IMR-90 (cell line): Measurements from ENCODE around the gene TRIM10. TPM values are rescaled to one million over a fixed set of nuclear protein-coding genes. Genes with fewer than 3 reads are reported as not detected.
A peak's percentile ranks its signal among the peaks of the same experiment; 100 is the strongest.

Source experiments
- ATAC-seq: fragments of 200-7000 bp; cut with Tn5 transposase; 2 replicates; pipeline ENCODE4 v1.9.1; 2020; ENCODE audit warnings: low read depth, mild to moderate bottlenecking, moderate library complexity
- BruUV-seq: library from RNA; stranded (reverse); fragments of 400-500 nt; replicated peaks from 2 replicates; lab custom pipeline; 2021; lab: Mats Ljungman, UMichigan
- CTCF ChIA-PET: fragments of 300-600 bp; formaldehyde crosslinking; extraction: SDS; loops from one replicate; lab custom pipeline; 2021; ENCODE audit warnings: antibody characterized with exemption; lab: Yijun Ruan, JAX
- POLR2A ChIA-PET: fragments of 300-600 bp; sonication (Branson Sonifier 250); formaldehyde crosslinking; loops from one replicate; lab custom pipeline; 2022; ENCODE audit warnings: antibody characterized with exemption; ENCODE audit not compliant: unreplicated experiment; lab: Charles Lee
- DNase-seq: peaks from one replicate; pipeline ENCODE4 v3.0.0; 2013
- H2AFZ ChIP-seq: replicated peaks from 2 replicates; pipeline ENCODE3; 2013; ENCODE audit warnings: low read length, mild to moderate bottlenecking; ENCODE audit not compliant: poor library complexity
- H2AK5ac ChIP-seq: 2 replicates; pipeline ENCODE4 v1.6.1; 2013; ENCODE audit warnings: low read depth, low read length, inconsistent platforms
- H2AK9ac ChIP-seq: replicated peaks from 2 replicates; pipeline ENCODE3; 2013; ENCODE audit warnings: mild to moderate bottlenecking, low read depth, low read length, moderate library complexity; ENCODE audit not compliant: poor library complexity
- H2BK120ac ChIP-seq: 2 replicates; pipeline ENCODE4 v1.6.1; 2013; ENCODE audit warnings: low read depth, low read length, inconsistent platforms
- H2BK15ac ChIP-seq: 3 replicates; pipeline ENCODE4 v1.6.1; 2013; ENCODE audit warnings: low read depth, low read length, inconsistent platforms
- H2BK20ac ChIP-seq: 2 replicates; pipeline ENCODE4 v1.6.1; 2013; ENCODE audit warnings: low read depth, mild to moderate bottlenecking, inconsistent platforms, low read length, moderate library complexity
- H2BK5ac ChIP-seq: 2 replicates; pipeline ENCODE4 v1.6.1; 2013; ENCODE audit warnings: mild to moderate bottlenecking, low read depth, low read length, inconsistent platforms; ENCODE audit not compliant: poor library complexity, severe bottlenecking
- H3K14ac ChIP-seq: replicated peaks from 2 replicates; pipeline ENCODE4 v1.6.1; 2013; ENCODE audit warnings: low read depth, low read length, inconsistent platforms
- H3K18ac ChIP-seq: 2 replicates; pipeline ENCODE4 v1.6.1; 2013; ENCODE audit warnings: low read depth, low read length, control low read depth
- H3K23ac ChIP-seq: 2 replicates; pipeline ENCODE4 v1.6.1; 2013; ENCODE audit warnings: low read depth, low read length, inconsistent platforms
- H3K27ac ChIP-seq: 2 replicates; pipeline ENCODE4 v1.5.1; 2013; ENCODE audit warnings: mild to moderate bottlenecking, control low read depth, low read length; ENCODE audit not compliant: insufficient read depth
- H3K27me3 ChIP-seq: 2 replicates; pipeline ENCODE4 v1.6.1; 2013; ENCODE audit warnings: low read length; ENCODE audit not compliant: control insufficient read depth, insufficient read depth
- H3K36me3 ChIP-seq: 2 replicates; pipeline ENCODE4 v1.6.1; 2013; ENCODE audit warnings: low read length, mixed read lengths; ENCODE audit not compliant: control insufficient read depth, insufficient read depth
- H3K4ac ChIP-seq: 2 replicates; pipeline ENCODE4 v1.6.1; 2013; ENCODE audit warnings: low read depth, low read length, inconsistent platforms
- H3K4me1 ChIP-seq: 2 replicates; pipeline ENCODE4 v1.6.1; 2013; ENCODE audit warnings: low read length, mixed read lengths; ENCODE audit not compliant: control insufficient read depth, insufficient read depth
- H3K4me2 ChIP-seq: 2 replicates; pipeline ENCODE4 v1.6.1; 2013; ENCODE audit warnings: low read depth, mild to moderate bottlenecking, control low read depth, low read length, moderate library complexity
- H3K4me3 ChIP-seq: 2 replicates; pipeline ENCODE4 v1.5.1; 2013; ENCODE audit warnings: low read depth, mild to moderate bottlenecking, control low read depth, low read length, moderate library complexity; ENCODE audit not compliant: insufficient read depth
- H3K56ac ChIP-seq: 2 replicates; pipeline ENCODE4 v1.6.1; 2013; ENCODE audit warnings: low read length, inconsistent platforms; ENCODE audit not compliant: insufficient read depth; ENCODE audit errors: extremely low read depth
- H3K79me1 ChIP-seq, 2 experiments: 2 replicates each; pipeline ENCODE4 v1.6.1; 2013; ENCODE audit warnings: low read length in 2 of 2, inconsistent platforms in 1 of 2, low read depth in 1 of 2
- H3K9ac ChIP-seq: 2 replicates; pipeline ENCODE4 v1.6.1; 2013; ENCODE audit warnings: low read depth, low read length, control low read depth
- H3K9me1 ChIP-seq: 2 replicates; pipeline ENCODE4 v1.6.1; 2013; ENCODE audit warnings: low read length, inconsistent platforms; ENCODE audit not compliant: insufficient read depth
- H3K9me3 ChIP-seq: 2 replicates; pipeline ENCODE4 v1.6.1; 2013; ENCODE audit warnings: low read length; ENCODE audit not compliant: control insufficient read depth, insufficient read depth
- H4K20me1 ChIP-seq: 2 replicates; pipeline ENCODE4 v1.6.1; 2013; ENCODE audit warnings: low read length, inconsistent platforms; ENCODE audit not compliant: insufficient read depth
- H4K5ac ChIP-seq: 2 replicates; pipeline ENCODE4 v1.6.1; 2013; ENCODE audit warnings: mild to moderate bottlenecking, low read depth, low read length, control low read depth
- H4K8ac ChIP-seq, 2 experiments: 2 replicates each; pipeline ENCODE4 v1.6.1; 2013; ENCODE audit warnings: low read depth in 2 of 2, low read length in 2 of 2, control low read depth in 1 of 2, inconsistent platforms in 1 of 2
- H4K91ac ChIP-seq: 2 replicates; pipeline ENCODE4 v1.6.1; 2013; ENCODE audit warnings: low read depth, low read length, inconsistent platforms; ENCODE audit not compliant: insufficient read depth
- RFX5 ChIP-seq: IDR thresholded peaks from 2 replicates; pipeline ENCODE4 v1.8.0; 2012; ENCODE audit warnings: low read depth, mild to moderate bottlenecking, low read length, moderate library complexity
- USF2 ChIP-seq: fragments of 150-350 bp; IDR thresholded peaks from 2 replicates; pipeline ENCODE4 v1.6.1; 2017; ENCODE audit warnings: mild to moderate bottlenecking, antibody characterized with exemption, low read length, low read depth
- WGBS, 2 experiments: methylation state at CpG; one replicate each; pipeline versions ENCODE4 v1.1.5 to v1.1.7; 2013; ENCODE audit warnings: missing lambda C conversion rate in 2 of 2; ENCODE audit not compliant: insufficient read length in 1 of 2; ENCODE audit errors: extremely low coverage in 2 of 2; 5-methylcytosine and 5-hydroxymethylcytosine counted together
- dilution Hi-C: fragments of 300-500 bp; cut with HindIII; formaldehyde crosslinking; loops from one replicate; pipeline ENCODE4 v1.14.3; 2018; ENCODE audit warnings: low sequenced_read_pairs; ENCODE audit not compliant: unreplicated experiment
- in situ Hi-C: fragments of 300-500 bp; cut with MboI; formaldehyde crosslinking; loops from 3 replicates; pipeline ENCODE4 v1.14.3; 2019; ENCODE audit warnings: low sequenced_read_pairs, inconsistent platforms, mixed read lengths
- intact Hi-C: fragments of 100-400 bp; cut with micrococcal nuclease; formaldehyde crosslinking; loops from 2 replicates; pipeline ENCODE4 v1.10.0; 2022
- polyA plus RNA-seq, 3 experiments: library from polyadenylated mRNA; depleted of rRNA; stranded (reverse); fragments of >200 nt; gene quantifications; 2 replicates each; pipeline ENCODE4 v1.2.3, GENCODE V29; 2012; ENCODE audit warnings: low replicate concordance in 1 of 3
- total RNA-seq: library from RNA; depleted of rRNA; stranded (reverse); fragments of >200 nt; gene quantifications from 2 replicates; pipeline ENCODE4 v1.2.3, GENCODE V29; 2012

Gene TRIM10
- total and polyA plus RNA-seq, 2 of the 4 experiments (the other 2 are of a cell fraction), result not detected

- intact Hi-C loops (no loop called here), in situ Hi-C loops (no loop called here), dilution Hi-C loops (no loop called here)
- no peak overlapping the region for H3K56ac ChIP-seq
- H2AK5ac ChIP-seq, result no peak overlapping the region
- H3K27ac ChIP-seq, result no peak overlapping the region
- H4K20me1 ChIP-seq, result no peaks in the 10 kb centered on the region
- ChIA-PET POLR2A (no interaction called here), CTCF (no interaction called here)
- H3K4me2 ChIP-seq, result no peak overlapping the region
- H3K9me3 ChIP-seq, result 0 out of 2 replicates have a peak, but pooled peaks cover 2% of the 10 kb centered on the region
- no peak overlapping the region for H4K91ac ChIP-seq
- no peak overlapping the region for H3K14ac ChIP-seq
- H3K18ac ChIP-seq, result no peak overlapping the region
- DNase-seq (no peak), ATAC-seq (no peak)
- H2AK9ac ChIP-seq, result peak overlapping the region; percentile 52
- H3K27me3 ChIP-seq, result no peaks in the 10 kb centered on the region
- no peak overlapping the region for H2BK5ac ChIP-seq
- no TSS peak for BruUV-seq
- no peak overlapping the region for H2BK20ac ChIP-seq
- H3K23ac ChIP-seq, result no peak overlapping the region
- H4K8ac ChIP-seq, result no peak overlapping the region
- H3K4ac ChIP-seq, result no peak overlapping the region
- no peak overlapping the region for H2BK15ac ChIP-seq
- H2BK120ac ChIP-seq, result no peak overlapping the region
- peaks cover 26% of the 10 kb centered on the region for H3K36me3 ChIP-seq
- no peaks in the 10 kb centered on the region for H3K9me1 ChIP-seq
- no peak overlapping the region for H3K4me3 ChIP-seq
- H3K9ac ChIP-seq, result no peak overlapping the region
- H3K4me1 ChIP-seq, result no peaks in the 10 kb centered on the region
- no peak overlapping the region for H2AFZ ChIP-seq
- no peaks in the 10 kb centered on the region; a peak in 1 of 4 replicates for H3K79me1 ChIP-seq
- no peak overlapping the region for H4K5ac ChIP-seq
- TF ChIP-seq USF2 (peak; percentile 19; the same call in 1 of the 2 replicates), RFX5 (no peak)
- 94% methylated on average over 2 of the region's 5 CpGs; no CpG with 5 or more reads in 1 of the 2 experiments for WGBS, 2 experiments
Measured at GRCh38 chr6:30184417-30185031, 23.5 kb upstream of the TRIM10 start.
